ENCODE results near the gene RNF166.

The RNF166 gene

DNA sequence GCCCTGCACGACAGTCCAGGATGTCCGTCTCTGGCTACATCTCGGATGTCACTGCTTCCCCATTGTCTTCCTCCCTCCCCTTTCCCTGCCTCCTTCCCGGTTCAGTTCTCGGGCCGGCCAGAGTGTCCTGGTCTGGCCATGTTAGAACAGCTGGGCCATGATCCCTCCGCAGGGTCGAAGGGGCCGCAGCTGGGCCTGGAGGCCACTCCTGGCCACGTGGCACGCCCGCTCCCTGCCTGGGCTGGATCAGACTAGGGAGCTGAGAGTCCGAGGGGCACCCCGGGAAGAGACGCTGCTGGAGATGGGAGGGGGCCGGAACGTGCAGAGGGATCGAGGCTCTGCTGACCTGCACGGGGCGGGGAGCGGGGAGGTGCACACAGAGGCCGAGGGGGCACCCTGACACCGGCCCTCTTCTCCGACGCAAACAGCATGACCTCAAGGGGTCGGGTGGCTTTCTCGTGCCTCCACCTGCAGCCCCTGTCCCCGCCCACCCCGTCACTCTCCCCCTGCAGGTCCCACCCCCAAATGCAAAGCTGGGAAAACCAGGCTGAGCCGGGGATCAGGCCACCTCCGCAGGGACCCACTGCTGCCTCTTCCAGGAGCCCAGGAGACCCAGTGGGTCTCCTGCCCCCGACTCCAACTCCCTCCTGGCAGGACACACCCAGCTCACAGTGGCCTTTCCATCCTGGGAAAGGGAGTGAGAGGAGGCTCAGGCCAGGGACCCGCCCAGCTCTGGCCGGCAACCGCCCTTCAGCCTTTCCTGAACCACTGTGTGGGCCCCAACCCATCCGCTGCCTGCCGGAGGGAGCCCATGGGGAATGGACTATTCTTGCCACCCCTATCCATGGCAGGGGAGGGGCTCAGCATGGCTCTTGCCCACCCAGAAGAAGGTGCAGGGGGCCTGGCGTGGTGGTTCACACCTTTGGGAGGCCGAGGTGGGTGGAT lies 38.6 kb upstream of the RNF166 start:
- Histone ChIP-seq H3K4me1 (ENCODE audit: insufficient read depth, low read length) (peaks cover 2% of the 10 kb centered on the region), H3K4me3 (ENCODE audit: low read length) (no peak overlapping the region), H3K36me3 (ENCODE audit: insufficient read depth, low read length) (no peaks in the 10 kb centered on the region), H3K27me3 (ENCODE audit: insufficient read depth, low read length) (no peaks in the 10 kb centered on the region), H2AFZ (ENCODE audit: low read depth, low read length) (no peak overlapping the region), H3K9me3 (ENCODE audit: low read length) (no peaks in the 10 kb centered on the region)

DNA sequence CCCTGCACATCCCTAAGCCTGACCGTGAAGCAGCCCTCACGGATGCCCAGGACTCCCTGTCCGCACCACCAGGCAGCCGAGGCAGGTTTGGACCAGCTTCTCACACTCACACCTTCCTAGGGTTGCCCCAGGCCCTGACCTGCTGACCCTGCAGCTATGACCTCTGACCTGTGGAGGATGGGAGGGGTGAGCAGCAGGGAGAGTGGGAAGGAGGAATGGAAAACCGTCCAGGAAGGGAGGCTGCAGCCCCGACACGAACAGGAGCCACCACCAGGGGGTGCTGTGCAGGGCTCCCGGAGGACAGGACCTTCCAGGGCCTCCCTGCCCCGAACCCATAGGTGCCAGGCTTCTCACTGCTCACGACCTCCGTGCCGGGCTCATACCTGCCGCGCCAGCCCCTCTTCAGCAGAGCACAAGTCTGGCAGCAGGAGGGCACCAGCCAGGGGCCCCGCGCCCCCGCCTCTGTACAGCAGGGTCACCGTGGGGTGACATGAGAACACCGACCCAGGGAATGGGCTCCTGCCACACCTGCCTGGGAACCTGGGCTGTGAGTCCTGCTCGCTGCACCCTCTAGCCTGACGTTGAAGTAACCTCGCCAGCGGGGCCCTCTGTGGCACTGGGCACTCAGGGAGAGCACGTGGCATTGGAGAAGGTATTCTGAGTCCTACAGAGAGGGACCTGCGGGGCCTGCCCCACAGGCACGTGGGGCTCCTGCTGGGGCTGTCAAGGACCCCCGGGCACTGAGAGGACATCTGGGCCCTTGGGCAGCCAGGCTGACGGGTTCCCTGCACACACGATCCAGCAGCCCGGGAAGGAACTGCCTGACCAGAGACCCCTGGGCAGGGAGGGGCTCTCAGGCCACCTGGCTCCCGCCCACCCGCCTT lies 37.7 kb upstream of the RNF166 start:
- Histone ChIP-seq H3K9me3 (ENCODE audit: low read length) (no peaks in the 10 kb centered on the region), H3K4me1 (ENCODE audit: insufficient read depth, low read length) (peaks cover 2% of the 10 kb centered on the region), H3K27me3 (ENCODE audit: insufficient read depth, low read length) (no peaks in the 10 kb centered on the region), H3K36me3 (ENCODE audit: insufficient read depth, low read length) (no peaks in the 10 kb centered on the region), H2AFZ (ENCODE audit: low read depth, low read length) (no peak overlapping the region), H3K4me3 (ENCODE audit: low read length) (no peak overlapping the region)

DNA sequence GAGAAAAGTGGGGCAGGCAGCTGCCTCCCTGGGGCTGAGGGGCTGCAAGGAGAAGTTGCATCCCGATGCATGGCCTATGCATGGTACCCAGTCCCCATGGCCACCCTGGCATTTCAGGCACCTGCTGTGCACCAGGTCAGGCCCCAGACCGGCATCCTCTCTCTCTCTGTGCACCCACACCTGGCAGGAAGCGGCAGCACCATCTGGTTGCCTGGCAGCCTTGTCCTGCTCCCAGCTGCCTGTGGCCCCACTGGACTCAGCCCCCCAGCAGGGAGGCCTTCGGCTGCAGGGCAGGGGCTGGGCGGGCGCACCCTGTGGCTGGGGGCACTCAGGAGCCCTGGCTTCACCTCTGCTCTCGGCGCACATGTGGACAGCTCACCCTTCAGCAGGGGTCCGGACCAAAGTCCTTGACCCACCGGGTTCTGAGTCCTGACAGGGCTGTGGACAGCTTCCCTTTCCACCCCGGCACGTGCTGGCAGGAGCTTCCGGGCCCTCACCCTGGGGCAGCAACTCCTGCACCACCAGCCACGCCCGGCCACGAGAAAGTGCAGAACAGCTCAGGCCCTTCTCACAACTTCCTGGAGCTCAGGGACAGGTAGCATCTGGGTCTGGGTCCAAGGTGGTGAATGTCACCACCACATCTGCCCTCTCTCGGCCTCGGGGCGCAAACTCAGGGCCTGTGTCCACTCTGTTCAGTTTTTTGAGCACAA lies 36.8 kb upstream of the RNF166 start:
- no peak overlapping the region for H2AFZ ChIP-seq (ENCODE audit: low read depth, low read length)
- no peak overlapping the region for H3K4me3 ChIP-seq (ENCODE audit: low read length)
- H3K9me3 ChIP-seq (ENCODE audit: low read length) = no peaks in the 10 kb centered on the region
- H3K36me3 ChIP-seq (ENCODE audit: insufficient read depth, low read length) = no peaks in the 10 kb centered on the region
- H3K4me1 ChIP-seq (ENCODE audit: insufficient read depth, low read length) = peaks cover 2% of the 10 kb centered on the region
- no peaks in the 10 kb centered on the region for H3K27me3 ChIP-seq (ENCODE audit: insufficient read depth, low read length)

DNA sequence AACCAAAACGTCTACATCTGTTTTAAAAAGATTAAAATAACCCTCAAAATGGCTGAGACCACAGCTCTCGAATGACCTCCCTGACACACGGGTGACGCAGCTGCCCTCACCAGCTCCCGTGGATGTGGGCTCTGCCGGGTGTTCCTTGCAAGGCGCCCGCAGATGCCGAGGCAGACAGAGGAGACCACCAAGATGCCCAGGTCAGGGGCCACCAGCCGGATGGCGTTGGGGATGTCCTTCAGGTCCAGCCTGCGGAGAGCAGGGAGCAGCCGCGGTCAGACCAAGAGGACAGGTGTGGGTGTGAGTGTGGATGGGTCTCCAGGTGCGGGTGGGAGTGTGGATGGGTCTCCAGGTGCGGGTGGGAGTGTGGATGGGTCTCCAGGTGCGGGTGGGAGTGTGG lies 35.2 kb upstream of the RNF166 start:
- H3K36me3 ChIP-seq (ENCODE audit: insufficient read depth, low read length) = no peaks in the 10 kb centered on the region
- no peaks in the 10 kb centered on the region for H3K27me3 ChIP-seq (ENCODE audit: insufficient read depth, low read length)
- H2AFZ ChIP-seq (ENCODE audit: low read depth, low read length) = no peak overlapping the region
- H3K4me1 ChIP-seq (ENCODE audit: insufficient read depth, low read length) = peaks cover 2% of the 10 kb centered on the region
- H3K9me3 ChIP-seq (ENCODE audit: low read length) = no peaks in the 10 kb centered on the region
- H3K4me3 ChIP-seq (ENCODE audit: low read length) = no peak overlapping the region

DNA sequence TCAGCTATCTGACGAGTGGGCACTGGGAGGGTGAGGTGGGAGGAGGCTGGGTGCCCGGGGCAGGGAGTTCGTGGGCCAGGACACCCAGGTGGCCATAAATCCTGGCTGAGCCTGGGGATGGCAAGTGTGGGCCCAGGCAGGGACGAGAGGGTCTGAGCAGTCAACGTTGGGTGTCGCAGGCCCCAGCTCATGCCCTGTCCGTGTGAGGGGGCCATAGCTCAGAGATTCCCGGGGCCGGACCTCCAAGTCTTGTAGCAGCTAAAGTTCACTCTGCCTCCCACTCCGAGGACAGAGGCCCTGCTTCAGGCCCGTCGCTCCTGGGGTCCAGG lies 34.5 kb upstream of the RNF166 start:
- Histone ChIP-seq H3K9me3 (ENCODE audit: low read length) (no peaks in the 10 kb centered on the region), H3K4me1 (ENCODE audit: insufficient read depth, low read length) (peaks cover 2% of the 10 kb centered on the region), H3K4me3 (ENCODE audit: low read length) (no peak overlapping the region), H3K36me3 (ENCODE audit: insufficient read depth, low read length) (no peaks in the 10 kb centered on the region), H2AFZ (ENCODE audit: low read depth, low read length) (no peak overlapping the region), H3K27me3 (ENCODE audit: insufficient read depth, low read length) (no peaks in the 10 kb centered on the region)

DNA sequence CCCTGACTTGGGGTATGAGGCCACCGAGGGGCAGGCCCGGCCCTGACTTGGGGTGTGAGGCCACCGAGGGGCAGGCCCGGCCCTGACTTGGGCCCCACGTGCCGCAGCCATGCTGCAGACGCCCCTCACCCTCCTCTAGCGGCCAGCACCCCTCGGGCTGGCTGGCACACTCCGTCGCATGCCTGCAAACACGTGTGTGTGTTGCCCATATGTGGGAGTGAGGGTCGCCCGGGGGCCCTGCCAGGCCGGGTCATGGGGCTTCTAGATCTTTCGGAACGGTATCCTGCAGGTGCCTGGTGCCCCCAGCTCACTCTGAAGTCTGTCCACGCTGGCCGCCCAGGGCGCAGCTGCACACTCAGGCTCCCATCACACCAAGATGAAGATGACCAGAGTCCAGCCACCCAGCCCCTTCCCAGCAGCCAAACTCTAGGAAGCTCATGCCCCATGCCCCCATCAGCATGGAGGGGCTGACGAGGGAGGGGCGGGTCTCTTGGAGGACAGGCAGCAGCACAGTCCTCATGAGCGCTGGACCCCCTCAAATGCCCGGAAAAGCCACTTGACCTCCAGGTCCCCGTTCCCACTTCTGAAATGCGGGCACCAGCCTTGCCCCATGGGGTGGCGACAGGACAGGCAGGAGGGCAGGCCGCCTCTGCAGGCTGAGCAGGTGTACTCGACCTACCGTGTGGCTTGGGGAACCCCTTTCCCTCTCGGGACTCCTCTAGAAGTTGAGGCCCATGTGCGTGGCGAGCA lies 33.9 kb upstream of the RNF166 start:
- H2AFZ ChIP-seq (ENCODE audit: low read depth, low read length) = no peak overlapping the region
- H3K4me1 ChIP-seq (ENCODE audit: insufficient read depth, low read length) = peaks cover 2% of the 10 kb centered on the region
- H3K27me3 ChIP-seq (ENCODE audit: insufficient read depth, low read length) = no peaks in the 10 kb centered on the region
- H3K4me3 ChIP-seq (ENCODE audit: low read length) = no peak overlapping the region
- no peaks in the 10 kb centered on the region for H3K9me3 ChIP-seq (ENCODE audit: low read length)
- no peaks in the 10 kb centered on the region for H3K36me3 ChIP-seq (ENCODE audit: insufficient read depth, low read length)

DNA sequence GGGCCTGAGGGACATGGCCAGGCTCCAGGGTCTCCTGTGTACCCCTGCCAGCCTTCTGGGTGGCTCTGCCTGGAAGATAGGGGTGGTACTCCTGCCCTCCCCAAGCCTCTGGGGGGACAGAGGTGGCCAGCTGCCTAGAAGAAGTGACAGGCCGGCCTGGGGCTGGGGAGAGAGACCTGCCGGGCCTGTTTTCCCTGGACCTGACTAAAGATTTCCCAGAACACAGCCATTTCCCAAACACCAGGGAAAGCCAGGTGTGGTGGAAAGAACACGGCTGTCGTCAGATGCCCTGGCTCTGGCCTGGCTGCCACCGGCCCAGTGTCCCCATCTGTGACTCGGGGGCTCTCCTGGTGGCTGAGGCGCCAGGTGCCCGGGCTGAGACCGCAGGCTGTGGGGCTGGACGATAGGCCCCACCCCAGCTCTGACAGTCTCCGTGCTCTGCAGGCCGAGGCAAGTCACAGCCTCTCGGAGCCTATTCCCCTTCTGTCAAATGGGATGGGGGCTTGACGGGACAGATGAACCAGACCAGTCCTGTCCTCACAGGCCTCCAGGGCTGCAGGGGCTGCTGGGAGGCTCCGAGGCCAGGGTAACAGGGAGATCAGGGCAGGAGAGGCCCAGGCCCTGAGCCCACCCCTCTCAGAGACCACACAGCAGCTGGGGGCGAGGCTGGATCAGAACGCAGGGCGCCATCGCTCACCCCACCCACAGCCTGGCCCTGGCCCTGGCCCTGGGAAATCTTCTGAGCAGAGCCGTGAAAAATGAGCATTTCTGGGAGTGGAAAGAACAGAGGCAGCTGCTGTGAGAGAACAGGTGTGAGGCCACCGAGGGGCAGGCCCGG lies 33.1 kb upstream of the RNF166 start:
- Histone ChIP-seq H2AFZ (ENCODE audit: low read depth, low read length) (no peak overlapping the region), H3K4me3 (ENCODE audit: low read length) (no peak overlapping the region), H3K4me1 (ENCODE audit: insufficient read depth, low read length) (peaks cover 2% of the 10 kb centered on the region), H3K27me3 (ENCODE audit: insufficient read depth, low read length) (no peaks in the 10 kb centered on the region), H3K36me3 (ENCODE audit: insufficient read depth, low read length) (no peaks in the 10 kb centered on the region), H3K9me3 (ENCODE audit: low read length) (no peaks in the 10 kb centered on the region)

DNA sequence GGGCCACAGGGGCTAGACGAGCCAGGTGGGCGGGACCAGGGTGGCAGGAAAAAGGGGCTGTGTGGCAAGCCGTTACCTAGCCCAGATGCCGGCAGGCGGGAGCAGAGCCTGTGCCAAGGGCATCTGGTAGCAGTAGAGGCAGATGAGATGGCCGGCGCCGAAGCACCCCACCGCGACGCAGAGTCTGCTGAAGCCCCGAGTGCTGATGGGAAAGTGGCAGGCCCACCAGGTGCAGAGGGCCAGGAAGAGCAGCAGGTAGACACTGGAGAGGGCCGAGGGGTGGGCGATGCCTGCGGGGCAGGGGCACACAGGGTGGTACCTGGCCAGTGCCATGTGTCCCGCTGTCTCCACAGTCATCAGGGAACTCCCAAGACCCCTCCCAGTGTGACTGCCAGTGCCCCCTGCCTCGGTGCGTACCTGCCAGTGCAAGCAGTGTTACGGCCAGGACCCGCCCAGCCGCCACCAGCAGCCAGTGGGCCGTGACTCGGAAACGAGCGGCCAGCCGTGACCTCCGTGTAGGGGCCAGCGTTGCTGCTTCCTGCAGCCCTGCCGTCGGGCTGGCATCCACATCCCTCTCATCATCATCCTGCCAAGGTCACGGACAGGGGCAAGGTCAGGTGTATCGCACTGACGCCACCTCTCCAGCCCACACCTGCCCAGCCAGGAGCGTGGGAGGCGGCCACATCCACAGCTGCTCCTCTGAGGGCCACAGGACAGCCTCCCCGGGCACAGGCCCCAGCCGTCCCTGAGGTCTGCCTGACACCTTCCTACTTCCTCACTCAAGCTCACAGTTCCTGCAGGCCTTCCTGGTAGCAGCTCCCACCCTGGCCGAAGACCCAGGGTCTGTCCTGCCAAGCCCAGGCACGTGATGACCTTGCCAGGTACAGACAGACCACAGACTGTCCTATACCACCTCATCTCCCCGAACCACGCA lies 32.2 kb upstream of the RNF166 start:
- no peaks in the 10 kb centered on the region for H3K36me3 ChIP-seq (ENCODE audit: insufficient read depth, low read length)

DNA sequence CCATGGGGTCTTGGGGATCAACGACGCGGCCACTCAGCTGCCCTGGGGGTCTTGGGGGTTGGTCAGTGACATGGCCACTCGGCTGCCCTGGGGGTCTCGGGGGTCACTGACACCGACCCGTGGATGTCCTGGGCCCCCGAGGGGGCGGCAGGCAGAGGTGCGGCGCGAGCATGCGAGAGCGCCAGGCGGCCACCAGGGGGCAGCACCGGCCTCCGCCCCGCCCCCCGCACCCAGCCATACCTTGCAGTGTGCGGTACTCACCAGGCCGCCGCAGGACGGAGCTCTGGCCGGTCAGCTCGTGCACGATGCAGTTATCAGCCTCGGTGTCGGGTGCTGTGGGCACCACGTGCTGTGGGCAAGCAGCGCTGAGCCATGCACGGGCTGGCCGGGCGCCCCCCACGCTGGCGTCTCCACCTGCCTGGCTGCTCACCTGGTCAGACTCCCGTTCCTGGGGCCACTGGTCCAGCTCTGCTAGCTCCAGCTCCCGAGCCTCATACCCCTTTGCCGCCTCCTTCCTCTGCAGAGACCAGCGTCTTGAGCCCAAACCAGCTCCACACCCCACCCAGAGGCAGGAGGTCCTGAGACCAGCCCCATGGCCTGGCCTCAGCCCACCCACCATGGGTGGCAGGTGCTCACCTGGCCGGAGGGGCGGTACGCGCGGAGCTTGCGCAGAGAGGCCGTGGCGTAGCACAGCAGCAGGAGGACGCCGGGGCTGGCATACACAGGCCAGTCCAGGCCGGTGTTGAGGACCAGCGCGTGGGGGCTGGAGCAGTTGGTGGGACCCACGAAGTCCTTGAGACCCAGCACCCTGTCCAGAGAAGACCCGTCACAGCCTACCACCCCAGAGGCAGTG lies 31.3 kb upstream of the RNF166 start:
- no peaks in the 10 kb centered on the region for H3K9me3 ChIP-seq (ENCODE audit: low read length)
- no peaks in the 10 kb centered on the region for H3K4me1 ChIP-seq (ENCODE audit: insufficient read depth, low read length)
- no peak overlapping the region for H3K4me3 ChIP-seq (ENCODE audit: low read length)
- no peaks in the 10 kb centered on the region for H3K36me3 ChIP-seq (ENCODE audit: insufficient read depth, low read length)
- no peak overlapping the region for H2AFZ ChIP-seq (ENCODE audit: low read depth, low read length)
- no peaks in the 10 kb centered on the region for H3K27me3 ChIP-seq (ENCODE audit: insufficient read depth, low read length)

More for the DNA sequence above, 32.2 kb upstream of the RNF166 start:
- H2AFZ ChIP-seq (ENCODE audit: low read depth, low read length) = no peak overlapping the region
- no peaks in the 10 kb centered on the region for H3K27me3 ChIP-seq (ENCODE audit: insufficient read depth, low read length)
- no peaks in the 10 kb centered on the region for H3K4me1 ChIP-seq (ENCODE audit: insufficient read depth, low read length)
- H3K9me3 ChIP-seq (ENCODE audit: low read length) = no peaks in the 10 kb centered on the region
- H3K4me3 ChIP-seq (ENCODE audit: low read length) = no peak overlapping the region

DNA sequence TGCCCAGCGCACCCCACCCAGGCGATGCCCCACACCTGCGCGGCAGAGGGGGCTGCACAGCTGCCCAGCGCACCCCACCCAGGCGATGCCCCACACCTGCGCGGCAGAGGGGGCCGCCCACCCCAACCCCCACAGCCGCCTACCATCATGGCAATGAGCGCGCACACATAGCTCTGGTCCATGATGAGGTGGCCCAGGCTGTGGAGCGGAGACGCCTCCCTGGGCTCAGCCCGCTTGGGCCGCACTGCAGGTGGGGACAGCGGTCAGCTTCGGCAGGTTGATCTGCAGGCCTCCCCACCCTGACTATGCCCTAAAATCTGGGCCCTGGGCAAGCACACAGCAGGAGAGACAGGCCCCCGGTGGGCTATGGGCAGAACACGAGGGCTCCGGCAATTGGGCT lies 30.3 kb upstream of the RNF166 start:
- H3K27me3 ChIP-seq (ENCODE audit: insufficient read depth, low read length) = no peaks in the 10 kb centered on the region
- no peak overlapping the region for H2AFZ ChIP-seq (ENCODE audit: low read depth, low read length)
- H3K4me3 ChIP-seq (ENCODE audit: low read length) = no peak overlapping the region
- H3K9me3 ChIP-seq (ENCODE audit: low read length) = no peaks in the 10 kb centered on the region
- no peaks in the 10 kb centered on the region for H3K36me3 ChIP-seq (ENCODE audit: insufficient read depth, low read length)
- no peaks in the 10 kb centered on the region for H3K4me1 ChIP-seq (ENCODE audit: insufficient read depth, low read length)
